Measurements from ENCODE around the gene SLC6A6.
A peak's percentile ranks its signal among the peaks of the same experiment; 100 is the strongest.

DNA sequence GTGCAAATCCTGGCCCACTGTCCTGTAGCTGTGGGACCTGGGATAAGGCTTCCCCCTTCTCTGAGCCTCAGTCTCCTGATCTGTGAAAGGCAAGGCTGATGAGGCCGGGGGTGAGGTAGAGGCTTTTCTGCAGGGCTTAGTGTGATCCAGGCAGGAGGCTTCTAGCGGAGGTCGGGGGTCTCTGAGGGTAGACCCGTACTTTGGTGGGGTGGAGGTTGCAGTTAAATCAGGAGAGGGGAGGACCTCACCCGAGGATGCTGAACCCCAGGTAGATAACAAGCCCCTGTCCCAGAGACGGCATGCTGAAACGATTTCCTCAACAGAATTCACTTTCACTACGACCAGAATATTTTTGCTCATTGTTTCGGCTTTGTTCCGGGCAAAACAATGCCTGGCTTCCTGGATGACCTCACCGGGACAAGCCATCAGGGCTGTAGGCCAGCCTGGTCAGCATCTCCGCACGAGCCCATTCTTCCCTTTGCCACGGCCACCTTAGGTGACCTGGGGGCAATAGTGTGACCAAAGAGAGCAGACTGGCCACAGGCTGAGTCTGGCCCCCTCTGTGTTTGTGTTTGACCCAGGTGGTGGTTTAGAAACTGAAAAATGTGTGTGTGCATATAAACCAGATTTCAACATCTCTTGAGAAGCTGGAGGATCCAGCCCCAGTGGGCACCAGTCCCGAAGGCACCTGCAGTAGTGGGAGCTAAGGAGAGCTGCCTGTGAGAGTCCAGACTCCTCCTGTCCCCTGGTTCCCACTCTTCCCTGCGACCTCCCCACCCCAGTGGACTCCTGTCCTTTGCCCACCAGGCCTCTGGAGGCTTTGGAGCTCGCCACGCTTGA lies 33.0 kb downstream of the SLC6A6 start:
- TF ChIP-seq POLR2A (IDR thresholded peaks at IDR 0.05; ENCODE audit: low read depth), result no peak
- TF ChIP-seq CTCF (IDR thresholded peaks at IDR 0.05), result no peak
- peak in 1 of 2 donors; percentile 70 for TF ChIP-seq POLR2AphosphoS5 (IDR thresholded peaks at IDR 0.05)
- TF ChIP-seq EP300 (IDR thresholded peaks at IDR 0.05), result no peak
